Measurements from ENCODE around the gene SLC4A7.
A peak's percentile ranks its signal among the peaks of the same experiment; 100 is the strongest.
"Not testable (repeated sequence)": the region's sequence is repeated elsewhere in the genome, so short reads cannot be mapped to it uniquely, and the experiment has no call there.

Gene SLC4A7

DNA sequence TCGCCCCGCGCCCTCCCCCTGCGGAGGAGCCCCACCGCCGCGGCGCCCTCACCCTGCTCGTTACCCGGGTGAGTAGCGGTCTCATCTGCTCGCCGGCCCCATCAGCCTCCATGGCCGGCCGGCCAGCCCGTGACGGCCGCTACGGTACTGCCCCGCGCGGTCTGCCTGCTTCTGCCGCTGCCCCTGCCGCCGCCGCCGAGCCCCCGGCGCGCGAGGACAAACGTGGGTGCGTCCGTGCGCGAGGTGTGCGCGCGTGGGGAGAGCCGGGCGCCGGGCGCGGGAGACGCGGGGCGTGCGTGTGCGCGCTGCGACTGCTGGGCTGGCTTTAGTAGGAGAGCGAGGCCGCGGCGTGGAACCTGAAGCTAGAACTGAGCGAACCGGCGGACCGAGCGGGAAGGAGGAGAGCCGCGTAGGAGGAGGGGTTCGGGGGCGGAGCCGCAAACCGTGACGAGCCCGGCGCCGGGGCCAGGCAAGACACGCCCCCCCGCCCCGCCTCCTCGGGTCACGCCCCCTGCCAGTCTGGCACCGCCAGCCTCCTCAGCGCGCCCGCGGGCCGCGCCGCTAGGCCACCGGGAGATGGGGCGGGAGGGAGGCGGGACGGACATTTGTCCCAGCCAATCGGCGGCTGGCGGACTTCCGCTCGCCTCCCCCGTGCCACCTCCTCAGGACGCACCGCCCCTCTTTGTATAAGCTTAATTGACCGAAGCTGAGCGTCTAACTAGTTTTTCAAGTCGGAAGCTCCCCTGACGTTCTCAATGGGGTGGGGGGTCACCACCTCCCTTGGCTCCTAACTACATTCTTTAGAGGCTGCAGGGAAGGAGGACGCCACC is at the start of gene SLC4A7:
Gene SLC4A7 (minus strand): TSS at position 370 of the 830 bp plus-strand sequence. CDS start 258 bp downstream, at position 112.
- peak; percentile 97 for DNase-seq (ENCODE audit: low spot score)

DNA sequence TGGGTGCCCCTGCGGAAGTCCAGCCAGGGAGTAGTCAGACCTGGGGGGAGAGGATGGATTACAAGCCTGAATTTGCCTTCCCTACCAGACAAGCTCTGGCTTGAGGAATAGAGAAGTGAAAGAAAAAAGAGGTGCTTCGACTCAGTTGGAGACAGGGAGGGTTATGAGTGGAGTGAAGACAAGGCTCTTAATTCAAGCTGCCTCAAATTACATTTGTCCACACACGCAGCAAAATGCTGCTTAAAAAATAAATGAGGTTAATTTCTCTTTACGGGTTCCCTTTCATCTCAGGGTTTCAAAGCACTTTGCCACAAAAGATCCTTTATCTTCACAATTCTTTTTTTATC is 49.0 kb upstream of the SLC4A7 start:
- DNase-seq (ENCODE audit: low spot score): no peak

DNA sequence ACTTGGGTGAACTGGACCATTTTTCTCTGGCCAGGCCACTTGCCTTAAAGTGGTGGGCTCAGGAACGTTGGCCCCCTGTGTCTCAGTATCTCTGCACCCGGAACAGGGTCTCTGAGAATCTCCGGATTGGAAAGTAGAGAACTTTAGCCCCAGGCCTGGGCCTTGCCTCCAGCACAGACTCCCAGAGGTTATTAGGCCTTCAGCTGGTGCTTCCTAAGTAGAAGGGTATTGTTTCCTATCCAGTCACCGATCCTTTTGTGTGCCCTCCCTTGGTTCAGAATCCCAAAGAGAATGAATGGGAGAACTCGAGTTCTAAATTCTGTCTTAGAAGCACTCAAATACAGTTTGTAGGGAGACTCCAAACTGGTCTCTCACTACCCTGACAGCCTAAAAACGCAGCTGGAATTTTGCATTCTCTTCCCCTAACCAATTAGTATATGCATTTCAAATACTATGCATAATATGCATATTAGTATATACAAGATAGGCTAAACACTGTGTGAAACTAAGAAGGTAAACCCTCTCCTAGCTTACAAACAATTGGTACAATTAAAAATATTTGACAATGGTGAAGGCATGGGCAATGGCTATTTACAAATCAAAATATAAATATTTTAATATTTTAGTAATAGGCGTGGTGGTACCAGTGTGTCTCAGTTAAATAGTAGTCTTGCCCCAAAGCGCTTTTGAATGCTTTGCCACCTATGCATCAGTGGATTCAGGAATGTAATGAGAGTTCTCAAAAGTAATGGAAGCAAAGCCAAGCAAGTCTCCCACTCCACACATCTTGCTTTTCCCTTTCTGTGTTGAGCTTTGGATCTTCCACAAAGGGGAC is 48.5 kb upstream of the SLC4A7 start:
- no peak for DNase-seq (ENCODE audit: low spot score)

GRCh38 chr3:27531193-27531751 is 47.1 kb upstream of the SLC4A7 start:
- not testable (repeated sequence) for DNase-seq (ENCODE audit: low spot score)

GRCh38 chr3:27528791-27529190 is 44.6 kb upstream of the SLC4A7 start:
- DNase-seq (ENCODE audit: low spot score): no peak

DNA sequence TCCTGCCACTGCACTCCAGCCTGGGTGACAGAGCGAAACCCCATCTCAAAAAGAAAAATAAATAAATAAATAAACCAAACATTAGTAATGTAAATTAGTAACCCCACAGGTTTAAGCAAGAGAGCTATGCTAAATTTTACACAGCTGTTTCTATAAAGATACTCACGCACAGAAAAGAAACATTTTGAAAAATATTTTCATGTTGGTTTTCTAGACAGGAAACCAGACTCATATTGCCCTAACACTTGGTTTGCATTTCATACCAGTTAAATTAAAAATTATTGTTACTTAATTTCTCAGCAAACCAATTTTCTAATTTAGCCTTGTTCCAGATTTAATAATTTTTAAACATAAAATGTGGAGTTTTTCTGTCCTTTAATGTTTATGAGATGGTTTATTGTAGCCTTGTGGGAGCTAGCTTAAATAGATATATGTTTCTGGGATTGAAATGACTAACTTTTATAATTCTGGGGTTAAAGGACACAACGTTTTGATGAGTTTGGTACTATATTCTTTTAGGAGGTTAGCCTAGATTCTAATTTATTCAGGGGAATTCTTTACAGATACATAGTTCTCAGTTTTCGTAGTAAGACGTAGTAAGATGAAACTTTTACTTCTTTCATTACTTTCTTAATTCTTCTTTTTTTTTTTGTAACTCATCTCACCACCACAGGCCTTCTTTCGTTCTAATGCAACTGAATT is 42.6 kb upstream of the SLC4A7 start:
- DNase-seq (ENCODE audit: low spot score): no peak

DNA sequence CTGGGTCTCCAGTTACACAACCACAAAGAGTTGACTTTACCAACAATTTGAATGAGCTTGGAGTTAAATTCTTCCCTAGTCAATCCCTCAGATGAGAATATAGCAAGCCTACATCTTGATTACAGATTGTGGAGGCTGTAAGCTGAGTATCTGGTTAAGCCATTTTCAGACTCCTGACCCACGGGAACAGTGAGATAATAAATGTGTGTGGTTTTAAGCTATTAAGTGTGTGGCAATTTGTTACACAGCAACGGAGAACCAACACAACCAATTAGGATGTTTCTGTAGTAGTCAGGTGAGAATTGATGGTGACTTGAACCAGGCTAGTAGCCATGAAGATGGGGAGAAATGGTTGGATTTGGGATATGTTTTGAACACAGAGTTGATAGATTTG is 37.7 kb upstream of the SLC4A7 start:
- peak; percentile 43 for DNase-seq (ENCODE audit: low spot score)

- DNase-seq (ENCODE audit: low spot score): peak; percentile 63
These were observed 37.1 kb upstream of the SLC4A7 start for GRCh38 chr3:27521179-27521871.

GRCh38 chr3:27511724-27512422 is 27.7 kb upstream of the SLC4A7 start:
- DNase-seq (ENCODE audit: low spot score): no peak

DNA sequence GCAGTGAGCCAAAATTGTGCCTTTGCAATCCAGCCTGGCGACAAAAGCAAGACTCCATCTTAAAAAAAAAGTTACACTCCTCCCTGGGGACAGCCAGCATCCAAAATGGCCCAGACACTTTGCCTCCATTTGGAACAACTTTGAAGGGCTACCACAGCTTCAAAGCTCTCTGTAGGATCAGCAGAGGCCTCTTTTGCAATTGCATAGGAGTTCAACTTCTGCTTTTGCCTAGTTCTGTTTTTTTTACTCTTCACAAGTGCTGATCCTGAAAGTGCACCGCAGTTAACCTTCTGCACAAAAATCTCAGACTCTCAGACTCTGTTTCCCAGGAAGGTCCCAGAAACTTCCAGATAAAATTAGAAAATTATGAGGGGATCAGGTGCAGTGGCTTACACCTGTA is 25.2 kb upstream of the SLC4A7 start:
- no peak for DNase-seq (ENCODE audit: low spot score)

GRCh38 chr3:27508424-27508823 is 24.2 kb upstream of the SLC4A7 start:
- DNase-seq (ENCODE audit: low spot score): no peak

- DNase-seq (ENCODE audit: low spot score): no peak
These were observed 23.5 kb upstream of the SLC4A7 start for GRCh38 chr3:27507515-27508266.

GRCh38 chr3:27507111-27507510 is 22.9 kb upstream of the SLC4A7 start:
- DNase-seq (ENCODE audit: low spot score): no peak

GRCh38 chr3:27504749-27505148 is 20.6 kb upstream of the SLC4A7 start:
- DNase-seq (ENCODE audit: low spot score): no peak

DNA sequence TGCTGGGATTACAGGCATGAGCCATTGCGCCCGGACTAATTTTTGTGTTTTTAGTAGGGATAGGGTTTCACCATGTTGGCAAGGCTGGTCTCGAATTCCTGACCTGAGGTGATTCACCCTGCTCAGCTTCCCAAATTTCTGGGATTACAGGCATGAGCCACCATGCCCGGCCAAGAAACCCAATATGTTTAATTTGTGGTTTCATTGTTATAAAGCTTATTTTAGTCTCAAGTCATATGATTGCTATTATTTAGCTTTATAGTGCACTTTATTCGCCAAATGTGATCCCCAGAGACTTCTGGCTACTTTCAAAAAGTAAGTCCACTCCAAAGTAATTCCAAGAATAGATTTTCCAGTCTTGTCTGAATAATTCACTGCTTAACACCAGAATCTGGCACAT is 19.3 kb upstream of the SLC4A7 start:
- no peak for DNase-seq (ENCODE audit: low spot score)

GRCh38 chr3:27501759-27502158 is 17.6 kb upstream of the SLC4A7 start:
- no peak for DNase-seq (ENCODE audit: low spot score)

DNA sequence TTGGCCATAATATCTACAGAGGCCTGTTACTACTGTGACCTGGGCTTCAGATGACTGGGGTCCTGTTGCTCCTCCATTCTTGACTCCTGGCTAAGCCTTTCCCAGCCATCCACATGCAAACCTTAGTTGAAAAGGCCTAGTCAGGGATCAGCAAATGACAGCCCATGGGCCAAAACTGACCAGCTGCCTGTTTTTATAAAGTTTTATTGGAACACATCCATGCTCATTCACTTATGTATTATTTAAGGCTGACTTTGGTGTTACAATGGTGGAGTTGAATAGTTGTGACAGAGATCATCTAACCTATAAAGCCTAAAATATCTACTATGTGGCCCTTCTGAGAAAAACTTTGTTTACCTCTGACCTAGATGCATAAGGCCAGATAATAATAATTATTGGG is 16.8 kb upstream of the SLC4A7 start:
- no peak for DNase-seq (ENCODE audit: low spot score)

- DNase-seq (ENCODE audit: low spot score): no peak
These were observed 15.9 kb upstream of the SLC4A7 start for GRCh38 chr3:27500035-27500434.

DNA sequence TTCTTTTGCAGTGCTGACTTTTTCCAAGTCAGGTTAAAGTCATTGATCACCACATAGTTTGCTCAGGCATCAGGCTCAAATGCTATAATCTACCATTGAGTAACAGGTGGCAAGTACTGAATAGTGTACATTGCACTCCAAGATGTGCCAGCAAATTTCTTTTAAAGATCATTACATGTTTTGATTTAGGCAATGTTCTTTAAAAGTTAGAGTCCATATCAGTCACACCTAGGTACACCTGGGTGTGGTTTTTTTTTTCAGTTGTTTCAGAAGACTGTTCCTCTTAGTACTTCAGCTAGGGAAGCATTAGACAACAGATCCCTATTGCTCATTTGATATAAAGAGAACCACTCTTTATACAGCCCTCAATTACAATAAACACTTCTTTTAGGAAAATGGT is 10.6 kb upstream of the SLC4A7 start:
- no peak for DNase-seq (ENCODE audit: low spot score)

- no peak for DNase-seq (ENCODE audit: low spot score)
These were observed 4.6 kb upstream of the SLC4A7 start for GRCh38 chr3:27488821-27489220.
